ENCODE data around the gene ERICH4. TPM values are rescaled to one million over a fixed set of nuclear protein-coding genes. Genes with fewer than 3 reads are reported as not detected.

Gene ERICH4
- total and polyA plus RNA-seq, 2 of the 13 experiments (the other 11 are each of a cell fraction or from before 2014, with no cell fraction given): 0.40 to 0.64 TPM

DNA sequence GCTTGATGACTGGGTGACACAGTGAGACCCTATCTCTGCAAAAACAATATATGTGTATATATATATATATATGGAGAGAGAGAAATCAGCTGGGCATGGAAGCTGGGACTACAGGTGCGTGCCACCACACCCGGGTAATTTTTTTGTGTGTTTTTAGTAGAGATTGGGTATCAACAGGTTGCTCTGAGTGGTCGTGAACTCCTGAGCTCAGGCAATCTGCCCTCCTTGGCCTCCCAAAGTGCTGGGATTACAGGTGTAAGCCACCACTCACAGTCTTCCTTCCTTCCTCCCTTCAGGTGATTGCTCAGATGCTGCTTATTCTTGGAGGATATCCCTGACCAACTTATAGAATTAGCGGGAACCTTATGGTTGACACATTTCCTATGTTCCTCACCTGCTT is 41.9 kb downstream of the ERICH4 start:
- in situ Hi-C loops (cut with HindIII; ENCODE audit: extremely low pct_ligation_motif_present, low pct_unique_long_range_greater_than_20kb): no loop called here
- ATAC-seq (no peak), FAIRE-seq (no peak), DNase-seq (ENCODE audit: low spot score) (no peak)
- WGBS (ENCODE audit: low lambda C conversion rate): 2% methylated on average over 4 of the region's 4 CpGs
- POLR2A ChIA-PET: no interaction called here
- CTCF ChIA-PET (ENCODE audit: low intra/inter-chr PET ratio, low total read pairs): no interaction called here
- no peaks in the 10 kb centered on the region for H3K9me3 ChIP-seq (ENCODE audit: low read length)
- H3K36me3 ChIP-seq (replicated peaks in 1 of 2; ENCODE audit: control insufficient read depth in 1 of 2, insufficient read depth in 2 of 2, low read length in 2 of 2): no peaks in the 10 kb centered on the region
- H3K4me2 ChIP-seq (ENCODE audit: low read depth, low read length): no peak overlapping the region
- no peaks in the 10 kb centered on the region for H3K4me1 ChIP-seq (ENCODE audit: insufficient read depth, low read length)
- BruUV-seq (replicated peaks): no TSS peak
- H4K20me1 ChIP-seq (ENCODE audit: insufficient read depth, low read length): no peaks in the 10 kb centered on the region
- no peak overlapping the region for H3K4me3 ChIP-seq (replicated peaks in 1 of 3; ENCODE audit: insufficient read depth in 1 of 3, low read depth in 2 of 3, low read length in 3 of 3)
- peaks cover 0 to 12% of the 10 kb centered on the region in 2 experiments; a peak in 4 of 5 replicates for H3K27me3 ChIP-seq (ENCODE audit: control insufficient read depth in 1 of 2, insufficient read depth in 2 of 2, low read length in 2 of 2)
- no peaks in the 10 kb centered on the region for H3K79me2 ChIP-seq (ENCODE audit: insufficient read depth, low read length)
- TF ChIP-seq SNRNP70 (IDR thresholded peaks at IDR 0.05; ENCODE audit: low read depth, low read length) (no peak), ZNF567 (CRISPR knock-in tag; IDR thresholded peaks at IDR 0.05; ENCODE audit: borderline replicate concordance) (no peak), ATF1 (CRISPR knock-in tag; IDR thresholded peaks at IDR 0.05) (no peak), MZF1 (CRISPR knock-in tag; IDR thresholded peaks at IDR 0.05; ENCODE audit: borderline replicate concordance) (no peak), REXO4 (CRISPR knock-in tag; IDR thresholded peaks at IDR 0.05; ENCODE audit: borderline replicate concordance) (no peak), HNRNPL (IDR thresholded peaks at IDR 0.05; ENCODE audit: low read depth, low read length) (no peak), ELF1 (CRISPR knock-in tag; IDR thresholded peaks at IDR 0.05) (no peak), NFIC (IDR thresholded peaks at IDR 0.05; ENCODE audit: low read length) (no peak), NFIB (CRISPR knock-in tag; IDR thresholded peaks at IDR 0.05; ENCODE audit: borderline replicate concordance) (no peak), KAT8 (CRISPR knock-in tag; IDR thresholded peaks at IDR 0.05) (no peak), ZNF724P (CRISPR knock-in tag; IDR thresholded peaks at IDR 0.05; ENCODE audit: borderline replicate concordance) (no peak), KDM2A (CRISPR knock-in tag; IDR thresholded peaks at IDR 0.05; ENCODE audit: borderline replicate concordance, low read depth) (no peak), ZNF160 (CRISPR knock-in tag; IDR thresholded peaks at IDR 0.05) (no peak)
- TF ChIP-seq, protein P1, sequence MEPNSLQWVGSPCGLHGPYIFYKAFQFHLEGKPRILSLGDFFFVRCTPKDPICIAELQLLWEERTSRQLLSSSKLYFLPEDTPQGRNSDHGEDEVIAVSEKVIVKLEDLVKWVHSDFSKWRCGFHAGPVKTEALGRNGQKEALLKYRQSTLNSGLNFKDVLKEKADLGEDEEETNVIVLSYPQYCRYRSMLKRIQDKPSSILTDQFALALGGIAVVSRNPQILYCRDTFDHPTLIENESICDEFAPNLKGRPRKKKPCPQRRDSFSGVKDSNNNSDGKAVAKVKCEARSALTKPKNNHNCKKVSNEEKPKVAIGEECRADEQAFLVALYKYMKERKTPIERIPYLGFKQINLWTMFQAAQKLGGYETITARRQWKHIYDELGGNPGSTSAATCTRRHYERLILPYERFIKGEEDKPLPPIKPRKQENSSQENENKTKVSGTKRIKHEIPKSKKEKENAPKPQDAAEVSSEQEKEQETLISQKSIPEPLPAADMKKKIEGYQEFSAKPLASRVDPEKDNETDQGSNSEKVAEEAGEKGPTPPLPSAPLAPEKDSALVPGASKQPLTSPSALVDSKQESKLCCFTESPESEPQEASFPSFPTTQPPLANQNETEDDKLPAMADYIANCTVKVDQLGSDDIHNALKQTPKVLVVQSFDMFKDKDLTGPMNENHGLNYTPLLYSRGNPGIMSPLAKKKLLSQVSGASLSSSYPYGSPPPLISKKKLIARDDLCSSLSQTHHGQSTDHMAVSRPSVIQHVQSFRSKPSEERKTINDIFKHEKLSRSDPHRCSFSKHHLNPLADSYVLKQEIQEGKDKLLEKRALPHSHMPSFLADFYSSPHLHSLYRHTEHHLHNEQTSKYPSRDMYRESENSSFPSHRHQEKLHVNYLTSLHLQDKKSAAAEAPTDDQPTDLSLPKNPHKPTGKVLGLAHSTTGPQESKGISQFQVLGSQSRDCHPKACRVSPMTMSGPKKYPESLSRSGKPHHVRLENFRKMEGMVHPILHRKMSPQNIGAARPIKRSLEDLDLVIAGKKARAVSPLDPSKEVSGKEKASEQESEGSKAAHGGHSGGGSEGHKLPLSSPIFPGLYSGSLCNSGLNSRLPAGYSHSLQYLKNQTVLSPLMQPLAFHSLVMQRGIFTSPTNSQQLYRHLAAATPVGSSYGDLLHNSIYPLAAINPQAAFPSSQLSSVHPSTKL (CRISPR knock-in tag; IDR thresholded peaks at IDR 0.05): no peak
- TF ChIP-seq, protein P2, sequence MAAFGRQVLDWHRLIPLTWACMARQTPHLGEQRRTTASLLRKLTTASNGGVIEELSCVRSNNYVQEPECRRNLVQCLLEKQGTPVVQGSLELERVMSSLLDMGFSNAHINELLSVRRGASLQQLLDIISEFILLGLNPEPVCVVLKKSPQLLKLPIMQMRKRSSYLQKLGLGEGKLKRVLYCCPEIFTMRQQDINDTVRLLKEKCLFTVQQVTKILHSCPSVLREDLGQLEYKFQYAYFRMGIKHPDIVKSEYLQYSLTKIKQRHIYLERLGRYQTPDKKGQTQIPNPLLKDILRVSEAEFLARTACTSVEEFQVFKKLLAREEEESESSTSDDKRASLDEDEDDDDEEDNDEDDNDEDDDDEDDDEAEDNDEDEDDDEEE (CRISPR knock-in tag; IDR thresholded peaks at IDR 0.05): no peak
- intact Hi-C loops (cut with micrococcal nuclease; ENCODE audit: unreplicated experiment): no loop called here
- H3K27ac ChIP-seq (ENCODE audit: extremely low read length, insufficient read depth, low read length): no peak overlapping the region
- no peak overlapping the region for H2AFZ ChIP-seq (ENCODE audit: low read length)
- no peak overlapping the region for H3K9ac ChIP-seq (ENCODE audit: insufficient read depth, low read depth, low read length)

Data from HepG2 (cell line).